Heart right ventricle (tissue), 16 donors: Measurements from ENCODE around the gene THAP9. TPM values are rescaled to one million over a fixed set of nuclear protein-coding genes. Genes with fewer than 3 reads are reported as not detected.

Experiments used
- ATAC-seq, 8 donors: fragments of 200-7000 bp; cut with Tn5 transposase; one replicate each; pipeline ENCODE4 v1.9.1; 2020; ENCODE audit warnings: mild to moderate bottlenecking in 8 of 8, moderate library complexity in 8 of 8, moderate number of reproducible peaks in 1 of 8
- DNase-seq, 2 donors: peaks; one replicate each; pipeline ENCODE4 v3.0.0-alpha.2; 2020
- H3K27ac ChIP-seq, 10 donors: fragments of 200-600 bp; sonication (generic) in 2 of 10; one replicate each; pipeline versions ENCODE4 v1.5.0 to v1.8.0; 2020 to 2022; ENCODE audit warnings: mild to moderate bottlenecking in 3 of 10
- H3K27me3 ChIP-seq, 7 donors: fragments of 200-600 bp; one replicate each; pipeline ENCODE4 v1.8.0; 2021 to 2022; ENCODE audit warnings: mild to moderate bottlenecking in 2 of 7
- H3K36me3 ChIP-seq, 9 donors: fragments of 200-600 bp; sonication (generic) in 1 of 9; one replicate each; pipeline versions ENCODE4 v1.5.0 to v1.8.0; 2020 to 2022; ENCODE audit warnings: mild to moderate bottlenecking in 2 of 9
- H3K4me1 ChIP-seq, 9 donors: fragments of 200-600 bp; sonication (generic) in 1 of 9; one replicate each; pipeline versions ENCODE4 v1.5.0 to v1.8.0; 2020 to 2022; ENCODE audit warnings: mild to moderate bottlenecking in 4 of 9
- H3K4me3 ChIP-seq, 10 donors: fragments of 200-600 bp; sonication (generic) in 2 of 10; one replicate each; pipeline versions ENCODE4 v1.5.0 to v1.8.0; 2020 to 2022; ENCODE audit warnings: mild to moderate bottlenecking in 7 of 10, moderate library complexity in 2 of 10
- H3K9me3 ChIP-seq, 11 donors: fragments of 200-600 bp in 10 of 11; sonication (generic) in 2 of 11; one replicate each; pipeline versions ENCODE4 v1.5.0 to v1.8.0; 2013 to 2022; ENCODE audit warnings: mild to moderate bottlenecking in 2 of 11, control low read depth in 1 of 11, moderate library complexity in 1 of 11
- WGBS, 2 donors: extraction: QIAGEN DNeasy Blood & Tissue Kit; methylation state at CpG; one replicate each; pipeline ENCODE4 v1.1.7; 2013; ENCODE audit warnings: inconsistent platforms in 1 of 2; 5-methylcytosine and 5-hydroxymethylcytosine counted together
- intact Hi-C, 10 donors: fragments of 100-400 bp; cut with DNase I; formaldehyde crosslinking; loops; one replicate each; pipeline versions ENCODE4 v1.11.1 to v1.14.2; 2022
- polyA plus RNA-seq, 2 donors: library from polyadenylated mRNA; stranded (reverse); fragments of 200-250 nt; gene quantifications; one replicate each; pipeline ENCODE4 v1.2.3, GENCODE V29; 2013
- total RNA-seq, 10 donors: library from RNA; stranded (reverse); fragmentation: NEBNext Ultra II Directional in 3 of 10; extraction: Animal tissue kit (Norgen Biotek cat#: 25700) in 3 of 10; gene quantifications; one replicate each; pipeline versions ENCODE4 v1.2.1 to v1.2.4, GENCODE V29; 2021 to 2023
- TF ChIP-seq, protein P1 (sequence below), 9 donors: fragments of 200-600 bp; sonication (generic) in 2 of 9; IDR thresholded peaks; one replicate each; pipeline versions ENCODE4 v1.5.0 to v1.8.0; 2021 to 2022; ENCODE audit warnings: antibody characterized with exemption in 9 of 9, mild to moderate bottlenecking in 5 of 9, moderate library complexity in 1 of 9
- donor health status: Arrhythmogenic right ventricular cardiomyopathy.
- donor health status: ischemic (EF 13 %, LVEDD 7.1; RV severe dilation, severe dysfunction).
- donor health status: healthy with polysubstance abuse.
- donor health status: DM: no; HTN: yes; CAD: no.
- donor health status: DM: no; HTN: no; CAD: no.
- donor health status: ischemic (EF 25% LVEDD 6.9; RV normal size, moderate dysfunction).
- donor health status: ischemic (EF 25% LVEDD 5.7; RV mildly dilated, moderate dysfunction).
- donor health status: healthy.
- donor health status: DM: yes; HTN: yes; CAD: no.
- donor health status: Ischemic cardiomyopathy.
- donor health status: ischemic (EF 35%, LVEDD 5.7; RV mildly dilated, moderate dysfunction).
- donor health status: nonischemic (EF 11% LVEDD 7.7; RV severe dilation, severe dysfunction).
- donor health status: DM: yes; HTN: yes; CAD: no.
- donor health status: PGD.
- donor health status: ischemic (EF 29% LVEDD 5.4; RV normal size, mild dysfunction).
- donor health status: nonischemic (EF 23%, LVEDD 6.1; RV moderate dilation, normal function).

The THAP9 gene
- total and polyA plus RNA-seq, 12 donors: 1.9 to 9.1 (median 5.7) TPM

DNA sequence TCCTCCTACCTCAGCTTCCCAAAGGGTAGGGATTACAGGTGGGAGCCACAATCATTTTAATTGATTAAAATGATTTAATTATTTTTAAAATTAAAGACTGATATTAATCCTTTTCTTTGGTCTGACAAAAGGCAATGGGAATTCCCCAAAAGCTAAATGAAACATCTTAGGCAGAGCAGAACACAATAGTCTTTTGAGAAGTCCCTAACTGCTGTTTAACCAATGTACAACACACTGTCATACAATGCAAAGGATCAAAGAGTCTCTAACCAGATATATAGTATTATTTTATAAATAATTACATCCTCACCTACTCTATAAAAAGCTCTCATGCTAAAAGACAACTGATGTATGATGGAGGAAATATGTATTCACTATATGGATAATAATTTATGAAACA lies 47.0 kb downstream of the THAP9 start:
- H3K27me3 ChIP-seq: no peaks in the 10 kb centered on the region
- no peak overlapping the region for H3K4me3 ChIP-seq
- H3K27ac ChIP-seq: no peak overlapping the region
- no peak for ATAC-seq
- peaks cover 0 to 11% (median 0%) of the 10 kb centered on the region in 9 donors for H3K4me1 ChIP-seq
- H3K36me3 ChIP-seq: peaks cover 0 to 35% (median 4%) of the 10 kb centered on the region in 9 donors
- H3K9me3 ChIP-seq: no peaks in the 10 kb centered on the region
- TF ChIP-seq, protein P1, sequence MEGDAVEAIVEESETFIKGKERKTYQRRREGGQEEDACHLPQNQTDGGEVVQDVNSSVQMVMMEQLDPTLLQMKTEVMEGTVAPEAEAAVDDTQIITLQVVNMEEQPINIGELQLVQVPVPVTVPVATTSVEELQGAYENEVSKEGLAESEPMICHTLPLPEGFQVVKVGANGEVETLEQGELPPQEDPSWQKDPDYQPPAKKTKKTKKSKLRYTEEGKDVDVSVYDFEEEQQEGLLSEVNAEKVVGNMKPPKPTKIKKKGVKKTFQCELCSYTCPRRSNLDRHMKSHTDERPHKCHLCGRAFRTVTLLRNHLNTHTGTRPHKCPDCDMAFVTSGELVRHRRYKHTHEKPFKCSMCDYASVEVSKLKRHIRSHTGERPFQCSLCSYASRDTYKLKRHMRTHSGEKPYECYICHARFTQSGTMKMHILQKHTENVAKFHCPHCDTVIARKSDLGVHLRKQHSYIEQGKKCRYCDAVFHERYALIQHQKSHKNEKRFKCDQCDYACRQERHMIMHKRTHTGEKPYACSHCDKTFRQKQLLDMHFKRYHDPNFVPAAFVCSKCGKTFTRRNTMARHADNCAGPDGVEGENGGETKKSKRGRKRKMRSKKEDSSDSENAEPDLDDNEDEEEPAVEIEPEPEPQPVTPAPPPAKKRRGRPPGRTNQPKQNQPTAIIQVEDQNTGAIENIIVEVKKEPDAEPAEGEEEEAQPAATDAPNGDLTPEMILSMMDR (IDR thresholded peaks at IDR 0.05): no peak
- intact Hi-C loops: no loop called here
- no peak for DNase-seq

DNA sequence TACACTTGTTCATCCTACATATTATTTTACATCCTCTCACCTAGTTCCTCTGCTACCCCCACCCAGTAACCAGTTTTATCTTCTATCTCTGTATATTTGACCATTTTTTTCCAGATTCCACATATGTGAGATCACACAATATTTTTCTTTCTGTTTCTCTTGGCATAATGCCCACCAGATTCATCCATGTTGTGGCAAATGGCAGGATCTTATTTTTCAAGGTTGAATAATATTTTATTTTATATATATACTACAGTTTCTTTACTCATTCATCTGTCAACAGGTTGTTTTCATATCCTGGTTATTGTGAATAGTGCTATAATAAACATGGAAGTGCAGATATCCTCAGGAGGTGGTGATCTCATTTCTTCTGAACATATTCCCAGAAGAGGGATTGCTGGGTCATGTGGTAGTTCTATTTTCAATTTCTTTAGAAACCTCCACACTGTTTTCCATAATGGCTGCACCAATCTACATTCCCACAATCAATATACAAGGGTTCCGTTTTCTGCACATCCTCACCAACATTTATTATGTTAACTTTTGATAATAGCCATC lies 48.2 kb downstream of the THAP9 start:
- H3K4me3 ChIP-seq: no peak overlapping the region
- ATAC-seq (no peak), DNase-seq (no peak)
- WGBS, 2 donors: 92 to 95% methylated on average over 1 of the region's 1 CpG
- TF ChIP-seq, protein P1 (IDR thresholded peaks at IDR 0.05): no peak
- intact Hi-C loops: no loop called here
- H3K27me3 ChIP-seq: no peaks in the 10 kb centered on the region
- H3K36me3 ChIP-seq: peaks cover 0 to 35% (median 4%) of the 10 kb centered on the region in 9 donors
- no peak overlapping the region for H3K27ac ChIP-seq
- no peaks in the 10 kb centered on the region for H3K9me3 ChIP-seq
- peaks cover 0 to 11% (median 0%) of the 10 kb centered on the region in 9 donors for H3K4me1 ChIP-seq

DNA sequence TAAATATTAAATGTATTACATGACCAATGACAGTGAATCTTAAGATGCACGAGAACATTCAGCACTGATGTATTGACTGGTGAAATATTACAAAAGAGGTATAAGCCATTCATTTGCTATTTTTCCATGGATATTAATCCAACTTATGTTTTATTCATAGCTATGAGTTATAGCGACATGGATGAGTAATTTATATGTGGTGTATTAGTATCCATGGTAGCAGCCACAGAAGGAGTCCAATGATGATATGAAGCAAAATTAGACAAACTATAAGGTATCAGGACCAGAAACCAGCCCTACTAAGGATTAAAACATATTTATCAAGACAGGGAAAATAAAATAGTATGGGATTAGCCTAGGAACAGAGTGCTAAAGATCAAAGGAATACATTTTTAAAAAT lies 50.7 kb downstream of the THAP9 start:
- intact Hi-C loops: no loop called here
- Histone ChIP-seq H3K9me3 (no peaks in the 10 kb centered on the region), H3K4me3 (no peak overlapping the region), H3K36me3 (peaks cover 0 to 17% (median 0%) of the 10 kb centered on the region in 9 donors), H3K4me1 (peaks cover 0 to 13% (median 0%) of the 10 kb centered on the region in 9 donors), H3K27ac (no peak overlapping the region), H3K27me3 (no peaks in the 10 kb centered on the region)
- DNase-seq (no peak), ATAC-seq (no peak)
- WGBS, 2 donors: 93 to 99% methylated on average over 2 of the region's 2 CpGs
- TF ChIP-seq, protein P1 (IDR thresholded peaks at IDR 0.05): no peak

DNA sequence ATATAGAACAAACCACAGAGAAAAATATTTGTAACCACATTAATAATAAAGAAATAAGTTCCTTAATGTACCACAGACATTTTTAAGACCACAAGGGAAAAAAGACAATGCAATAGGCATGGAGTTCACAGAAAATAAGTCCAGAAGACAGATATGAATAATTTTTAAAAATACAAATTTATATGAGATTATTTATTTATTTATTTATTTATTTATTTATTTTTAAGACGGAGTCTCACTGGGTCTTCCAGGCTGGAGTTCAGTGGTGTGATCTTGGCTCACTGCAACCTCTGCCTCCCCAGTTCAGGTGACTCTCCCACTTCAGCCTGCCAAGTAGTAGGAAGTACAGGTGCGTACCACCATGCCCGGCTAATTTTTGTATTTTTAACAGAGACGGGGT lies 53.7 kb downstream of the THAP9 start:
- Histone ChIP-seq H3K27ac (no peak overlapping the region), H3K36me3 (peaks cover 0 to 14% (median 0%) of the 10 kb centered on the region in 9 donors), H3K9me3 (no peaks in the 10 kb centered on the region), H3K4me3 (no peak overlapping the region), H3K27me3 (no peaks in the 10 kb centered on the region), H3K4me1 (peaks cover 0 to 11% (median 0%) of the 10 kb centered on the region in 9 donors)
- ATAC-seq: no peak
- no peak for DNase-seq
- TF ChIP-seq, protein P1 (IDR thresholded peaks at IDR 0.05): no peak
- WGBS, 2 donors: 98 to 99% methylated on average over 4 of the region's 4 CpGs
- intact Hi-C loops: no loop called here
